GM21515 (cell line): Measurements from ENCODE around the gene SAMHD1.
"Not testable (repeated sequence)": the region's sequence is repeated elsewhere in the genome, so short reads cannot be mapped to it uniquely, and the experiment has no call there.

Experiments used
- ATAC-seq: cut with Tn5 transposase; IDR thresholded peaks from one replicate; pipeline ENCODE4 v1.9.1; 2021; ENCODE audit not compliant: unreplicated experiment

SAMHD1 gene

GRCh38 chr20:36875702-36876472 lies 75.6 kb downstream of the SAMHD1 start, which contains the start of gene TLDC2:
TSS of gene TLDC2 (plus strand) at chr20:36876138. CDS start at chr20:36876175, 37 bp downstream.
- ATAC-seq: no peak

GRCh38 chr20:36875093-36875492 lies 76.4 kb downstream of the SAMHD1 start:
- not testable (repeated sequence) for ATAC-seq

- no peak for ATAC-seq
These were observed 77.9 kb downstream of the SAMHD1 start for GRCh38 chr20:36873498-36874189.

- no peak for ATAC-seq
These were observed 78.7 kb downstream of the SAMHD1 start for GRCh38 chr20:36872852-36873251.

- no peak for ATAC-seq
These were observed 79.6 kb downstream of the SAMHD1 start for GRCh38 chr20:36871640-36872570.

GRCh38 chr20:36866681-36867495 lies 84.6 kb downstream of the SAMHD1 start:
- no peak for ATAC-seq

GRCh38 chr20:36866164-36866563 lies 85.3 kb downstream of the SAMHD1 start:
- ATAC-seq: no peak

- no peak for ATAC-seq
These were observed 85.7 kb downstream of the SAMHD1 start for GRCh38 chr20:36865861-36866149.

GRCh38 chr20:36865076-36865860 lies 86.2 kb downstream of the SAMHD1 start:
- ATAC-seq: no peak

GRCh38 chr20:36862857-36863668 lies 88.4 kb downstream of the SAMHD1 start:
- ATAC-seq: peak; percentile 39

GRCh38 chr20:36861875-36862801 lies 89.4 kb downstream of the SAMHD1 start:
- no peak for ATAC-seq

- no peak for ATAC-seq
These were observed 90.0 kb downstream of the SAMHD1 start for GRCh38 chr20:36861625-36861874.

GRCh38 chr20:36860811-36861624 lies 90.5 kb downstream of the SAMHD1 start:
- ATAC-seq: no peak

GRCh38 chr20:36860339-36860738 lies 91.2 kb downstream of the SAMHD1 start:
- no peak for ATAC-seq

GRCh38 chr20:36859700-36860330 lies 91.7 kb downstream of the SAMHD1 start:
- no peak for ATAC-seq

GRCh38 chr20:36859282-36859555 lies 92.3 kb downstream of the SAMHD1 start:
- no peak for ATAC-seq
